OCI-LY1 (cell line): ENCODE data around the gene BGN.

Source experiments
- H2AFZ ChIP-seq: fragments of 200-600 bp; sonication (generic), shearing (Covaris generic); 2 replicates; pipeline ENCODE4 v1.6.0; 2014; ENCODE audit warnings: antibody characterized with exemption, mild to moderate bottlenecking, low read length
- H3F3A ChIP-seq: fragments of 200-600 bp; sonication (generic), shearing (Covaris generic); 2 replicates; pipeline ENCODE4 v1.6.0; 2014; ENCODE audit warnings: mild to moderate bottlenecking, antibody characterized with exemption, low read length, moderate library complexity; ENCODE audit not compliant: insufficient read depth
- H3K27ac ChIP-seq: fragments of 200-600 bp; sonication (generic); 2 replicates; pipeline ENCODE4 v1.5.1; 2014; ENCODE audit warnings: low read length, mixed run types, mild to moderate bottlenecking, low read depth; ENCODE audit not compliant: poor library complexity, severe bottlenecking
- H3K27me3 ChIP-seq: fragments of 200-600 bp; sonication (generic); 2 replicates; pipeline ENCODE4 v1.6.0; 2014; ENCODE audit warnings: antibody characterized with exemption, mild to moderate bottlenecking, low read length, moderate library complexity; ENCODE audit not compliant: insufficient read depth
- H3K36me3 ChIP-seq: fragments of 200-600 bp; sonication (generic); 2 replicates; pipeline ENCODE4 v1.6.1; 2014; ENCODE audit warnings: mild to moderate bottlenecking, antibody characterized with exemption, low read length, moderate library complexity, mixed read lengths; ENCODE audit not compliant: insufficient read depth
- H3K4me1 ChIP-seq: fragments of 200-600 bp; sonication (generic); 2 replicates; pipeline ENCODE4 v1.5.1; 2014; ENCODE audit warnings: mild to moderate bottlenecking, low read length, moderate library complexity; ENCODE audit not compliant: insufficient read depth, severe bottlenecking
- H3K4me2 ChIP-seq: fragments of 200-600 bp; sonication (generic), shearing (Covaris generic); 2 replicates; pipeline ENCODE4 v1.6.1; 2014; ENCODE audit warnings: low read length
- H3K4me3 ChIP-seq: fragments of 200-600 bp; sonication (generic); 2 replicates; pipeline ENCODE4 v1.5.1; 2014; ENCODE audit warnings: low read length, low read depth, mild to moderate bottlenecking, mixed read lengths; ENCODE audit not compliant: poor library complexity, severe bottlenecking
- H3K79me2 ChIP-seq: fragments of 200-600 bp; shearing (Covaris generic); 2 replicates; pipeline ENCODE4 v1.6.1; 2016; ENCODE audit warnings: mixed run types, low read length, mixed read lengths; ENCODE audit not compliant: insufficient read depth
- H3K9ac ChIP-seq: fragments of 200-600 bp; sonication (generic), shearing (Covaris generic); 2 replicates; pipeline ENCODE4 v1.6.1; 2014; ENCODE audit warnings: mild to moderate bottlenecking, low read length, mixed read lengths
- H3K9me2 ChIP-seq: fragments of 200-600 bp; sonication (generic), shearing (Covaris generic); 2 replicates; pipeline ENCODE4 v1.6.1; 2014; ENCODE audit warnings: low read depth, mild to moderate bottlenecking, low read length, mixed read lengths
- H3K9me3 ChIP-seq: fragments of 200-600 bp; shearing (Covaris generic); 2 replicates; pipeline ENCODE4 v1.6.1; 2014; ENCODE audit warnings: low read length, mixed read lengths
- H4K20me1 ChIP-seq: fragments of 200-600 bp; sonication (generic), shearing (Covaris generic); 2 replicates; pipeline ENCODE4 v1.6.0; 2016; ENCODE audit warnings: mild to moderate bottlenecking, low read length; ENCODE audit not compliant: insufficient read depth
- EZH2 ChIP-seq: fragments of 200-600 bp; sonication (generic), shearing (Covaris generic); IDR thresholded peaks from 2 replicates; pipeline ENCODE4 v1.8.0; 2017; ENCODE audit warnings: borderline replicate concordance, mixed run types, mild to moderate bottlenecking, antibody characterized with exemption, low read length, moderate library complexity, mixed read lengths
- TF ChIP-seq, protein P1 (sequence below): fragments of 200-600 bp; sonication (generic), shearing (Covaris generic); IDR thresholded peaks from 2 replicates; pipeline ENCODE4 v1.5.1; 2017; ENCODE audit warnings: mild to moderate bottlenecking, antibody characterized with exemption, low read length, moderate library complexity, mixed read lengths

BGN gene

DNA sequence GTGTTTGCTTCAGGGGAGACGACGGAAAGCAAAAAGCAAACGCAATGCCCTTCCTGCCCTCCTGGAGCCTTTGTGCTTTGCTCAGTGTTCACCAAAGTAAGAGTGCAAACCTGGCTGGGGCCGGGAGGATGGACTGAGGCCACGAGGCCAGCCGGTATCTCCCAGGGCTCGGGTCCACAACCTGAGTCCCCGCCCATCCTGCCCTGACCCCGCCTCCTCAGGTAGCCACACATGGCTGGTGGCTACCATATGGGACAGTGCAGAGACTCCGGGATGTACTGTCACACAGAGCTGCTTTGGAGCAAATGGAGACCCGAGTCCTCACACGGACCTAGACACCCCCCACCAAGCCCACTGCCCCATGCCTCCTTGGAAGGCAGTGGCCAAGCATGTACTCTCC, 27.5 kb downstream of the BGN start:
- no peaks in the 10 kb centered on the region for H3F3A ChIP-seq
- H4K20me1 ChIP-seq, result no peaks in the 10 kb centered on the region
- no peak overlapping the region for H2AFZ ChIP-seq
- H3K36me3 ChIP-seq, result no peaks in the 10 kb centered on the region
- TF ChIP-seq, protein P1, sequence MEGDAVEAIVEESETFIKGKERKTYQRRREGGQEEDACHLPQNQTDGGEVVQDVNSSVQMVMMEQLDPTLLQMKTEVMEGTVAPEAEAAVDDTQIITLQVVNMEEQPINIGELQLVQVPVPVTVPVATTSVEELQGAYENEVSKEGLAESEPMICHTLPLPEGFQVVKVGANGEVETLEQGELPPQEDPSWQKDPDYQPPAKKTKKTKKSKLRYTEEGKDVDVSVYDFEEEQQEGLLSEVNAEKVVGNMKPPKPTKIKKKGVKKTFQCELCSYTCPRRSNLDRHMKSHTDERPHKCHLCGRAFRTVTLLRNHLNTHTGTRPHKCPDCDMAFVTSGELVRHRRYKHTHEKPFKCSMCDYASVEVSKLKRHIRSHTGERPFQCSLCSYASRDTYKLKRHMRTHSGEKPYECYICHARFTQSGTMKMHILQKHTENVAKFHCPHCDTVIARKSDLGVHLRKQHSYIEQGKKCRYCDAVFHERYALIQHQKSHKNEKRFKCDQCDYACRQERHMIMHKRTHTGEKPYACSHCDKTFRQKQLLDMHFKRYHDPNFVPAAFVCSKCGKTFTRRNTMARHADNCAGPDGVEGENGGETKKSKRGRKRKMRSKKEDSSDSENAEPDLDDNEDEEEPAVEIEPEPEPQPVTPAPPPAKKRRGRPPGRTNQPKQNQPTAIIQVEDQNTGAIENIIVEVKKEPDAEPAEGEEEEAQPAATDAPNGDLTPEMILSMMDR, result no peak
- TF ChIP-seq EZH2, result no peak
- no peak overlapping the region for H3K9ac ChIP-seq
- H3K9me3 ChIP-seq, result no peaks in the 10 kb centered on the region
- no peaks in the 10 kb centered on the region for H3K9me2 ChIP-seq
- H3K27me3 ChIP-seq, result no peaks in the 10 kb centered on the region
- H3K4me2 ChIP-seq, result no peak overlapping the region
- H3K79me2 ChIP-seq, result no peaks in the 10 kb centered on the region
- no peak overlapping the region for H3K27ac ChIP-seq
- H3K4me1 ChIP-seq, result no peaks in the 10 kb centered on the region
- H3K4me3 ChIP-seq, result no peak overlapping the region

DNA sequence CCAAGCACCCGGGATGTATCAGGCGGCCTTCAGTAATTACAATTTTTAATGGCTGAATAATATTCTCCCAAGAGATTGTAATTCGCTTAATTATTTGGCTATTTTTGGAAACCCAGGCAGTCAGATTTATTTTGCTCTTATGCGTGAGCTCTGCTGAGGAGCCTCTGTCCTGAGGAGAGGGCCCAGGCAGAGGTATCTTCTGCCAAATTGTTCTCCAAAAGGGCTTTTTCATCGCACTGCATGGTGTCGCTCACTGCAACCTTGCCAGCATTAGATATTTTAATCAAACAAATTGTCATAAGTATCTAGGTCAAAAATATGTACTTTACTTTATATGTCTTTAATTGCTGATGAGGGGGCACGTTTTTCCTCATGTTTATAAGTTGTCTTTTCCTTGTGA, 28.5 kb downstream of the BGN start:
- no peak overlapping the region for H2AFZ ChIP-seq

DNA sequence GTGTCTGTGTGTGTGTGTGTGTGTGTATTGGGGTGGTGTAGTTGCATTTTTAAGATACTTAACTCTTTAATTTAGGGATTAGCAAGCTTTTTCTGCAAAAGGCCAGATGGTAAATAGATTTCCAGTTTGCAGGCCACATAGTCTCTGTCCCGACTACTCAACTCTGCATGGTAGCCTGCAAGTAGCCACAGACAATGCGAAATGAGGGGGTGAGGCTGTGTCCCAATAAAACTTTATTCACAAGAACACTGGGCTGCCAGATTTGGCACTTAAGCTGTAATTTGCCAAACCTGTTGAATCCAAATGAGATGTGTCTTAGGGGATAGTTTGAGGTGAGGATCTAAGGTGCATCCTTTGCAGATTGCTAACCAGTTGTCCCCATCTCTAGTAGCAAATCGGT, 29.5 kb downstream of the BGN start:
- TF ChIP-seq EZH2, result no peak
- TF ChIP-seq, protein P1, result no peak
- no peaks in the 10 kb centered on the region for H3K9me2 ChIP-seq
- H3K9ac ChIP-seq, result no peak overlapping the region
- H3K4me3 ChIP-seq, result no peak overlapping the region
- H4K20me1 ChIP-seq, result no peaks in the 10 kb centered on the region
- H3K9me3 ChIP-seq, result no peaks in the 10 kb centered on the region
- no peaks in the 10 kb centered on the region for H3K36me3 ChIP-seq
- no peak overlapping the region for H3K4me2 ChIP-seq
- H3K27me3 ChIP-seq, result no peaks in the 10 kb centered on the region
- no peak overlapping the region for H2AFZ ChIP-seq
- H3K4me1 ChIP-seq, result no peaks in the 10 kb centered on the region
- no peaks in the 10 kb centered on the region for H3K79me2 ChIP-seq
- no peaks in the 10 kb centered on the region for H3F3A ChIP-seq
- H3K27ac ChIP-seq, result no peak overlapping the region

More for the DNA sequence above, 28.5 kb downstream of the BGN start:
- Histone ChIP-seq H3K9me2 (no peaks in the 10 kb centered on the region), H3K9ac (no peak overlapping the region), H3K4me2 (no peak overlapping the region), H3K27me3 (no peaks in the 10 kb centered on the region), H3F3A (no peaks in the 10 kb centered on the region), H3K79me2 (no peaks in the 10 kb centered on the region), H3K4me3 (no peak overlapping the region), H3K27ac (no peak overlapping the region), H4K20me1 (no peaks in the 10 kb centered on the region), H3K9me3 (no peaks in the 10 kb centered on the region), H3K4me1 (no peaks in the 10 kb centered on the region), H3K36me3 (no peaks in the 10 kb centered on the region)
- TF ChIP-seq, protein P1, result no peak
- TF ChIP-seq EZH2, result no peak
